Endothelial cell of umbilical vein (primary cell): Measurements from ENCODE around the gene TMEM47. TPM values are rescaled to one million over a fixed set of nuclear protein-coding genes. Genes with fewer than 3 reads are reported as not detected.

ENCODE experiments used
- BruUV-seq: library from RNA; stranded (reverse); fragments of 400-500 nt; replicated peaks from 2 replicates; lab custom pipeline; 2021; lab: Mats Ljungman, UMichigan
- CTCF ChIA-PET: fragments of 300-600, 350-600 bp; sonication (Branson Sonifier 250); formaldehyde crosslinking; loops from one replicate; lab custom pipeline; 2021; ENCODE audit warnings: antibody characterized with exemption, inconsistent platforms; lab: Charles Lee
- POLR2A ChIA-PET: fragments of 300-600, 350-600 bp; sonication (Branson Sonifier 250); formaldehyde crosslinking; loops from one replicate; lab custom pipeline; 2021; ENCODE audit warnings: antibody characterized with exemption, inconsistent platforms; lab: Charles Lee
- DNase-seq: peaks from one replicate; pipeline ENCODE4 v3.0.0-alpha.2; 2011; ENCODE audit warnings: low read depth, low spot score
- FAIRE-seq: peaks from 2 replicates; lab custom pipeline; 2011; peaks lifted over from hg19 to GRCh38; lab: Jason Lieb, UNC
- H2AFZ ChIP-seq: 2 replicates; pipeline ENCODE4 v1.6.0; 2012; ENCODE audit warnings: low read depth, low read length, control low read depth, inconsistent platforms
- H3K27ac ChIP-seq: 2 replicates; pipeline ENCODE4 v1.5.1; 2011; ENCODE audit warnings: low read depth, mild to moderate bottlenecking, control low read depth, low read length, moderate library complexity; ENCODE audit not compliant: insufficient read depth
- H3K27me3 ChIP-seq, 2 experiments: 2 replicates each; pipeline versions ENCODE4 v1.6.0 to v1.6.1; 2011; ENCODE audit warnings: low read length in 2 of 2, mixed read lengths in 1 of 2; ENCODE audit not compliant: control insufficient read depth in 2 of 2, insufficient read depth in 2 of 2
- H3K36me3 ChIP-seq, 2 experiments: 2 replicates in 1 of 2; 3 replicates in 1 of 2; pipeline ENCODE4 v1.5.1; 2011; ENCODE audit warnings: low read length in 2 of 2, mild to moderate bottlenecking in 1 of 2, moderate library complexity in 1 of 2; ENCODE audit not compliant: control insufficient read depth in 2 of 2, insufficient read depth in 2 of 2; ENCODE audit errors: extremely low read depth in 1 of 2
- H3K4me1 ChIP-seq: 3 replicates; pipeline ENCODE4 v1.5.1; 2011; ENCODE audit warnings: mild to moderate bottlenecking, low read length; ENCODE audit not compliant: control insufficient read depth, insufficient read depth; ENCODE audit errors: extremely low read depth
- H3K4me2 ChIP-seq: 2 replicates; pipeline ENCODE4 v1.6.1; 2011; ENCODE audit warnings: low read length, control low read depth, mixed read lengths; ENCODE audit not compliant: insufficient read depth
- H3K4me3 ChIP-seq, 3 experiments: fragments of 200-600 bp in 1 of 3; sonication (generic), shearing (Covaris generic) in 1 of 3; replicated peaks in 1 of 3; 2 replicates each; pipeline ENCODE4 v1.5.1; 2011 to 2016; ENCODE audit warnings: control low read depth in 3 of 3, low read length in 3 of 3, mild to moderate bottlenecking in 2 of 3, inconsistent platforms in 1 of 3, low read depth in 1 of 3, moderate library complexity in 1 of 3; ENCODE audit not compliant: insufficient read depth in 1 of 3
- H3K79me2 ChIP-seq: 2 replicates; pipeline ENCODE4 v1.6.0; 2012; ENCODE audit warnings: low read length, inconsistent platforms; ENCODE audit not compliant: control insufficient read depth, insufficient read depth
- H3K9ac ChIP-seq: replicated peaks from 2 replicates; pipeline ENCODE3; 2011; ENCODE audit warnings: low read length, control low read depth; ENCODE audit not compliant: insufficient read depth; ENCODE audit errors: extremely low read depth
- H3K9me1 ChIP-seq: replicated peaks from 3 replicates; pipeline ENCODE4 v1.6.0; 2011; ENCODE audit warnings: mild to moderate bottlenecking, low read length; ENCODE audit not compliant: control insufficient read depth, insufficient read depth; ENCODE audit errors: extremely low read depth
- H3K9me3 ChIP-seq: replicated peaks from 2 replicates; pipeline ENCODE4 v1.5.1; 2012; ENCODE audit warnings: low read length, inconsistent platforms; ENCODE audit not compliant: control insufficient read depth, insufficient read depth
- H4K20me1 ChIP-seq: replicated peaks from 2 replicates; pipeline ENCODE3; 2011; ENCODE audit warnings: mild to moderate bottlenecking, low read length; ENCODE audit not compliant: control insufficient read depth, insufficient read depth; ENCODE audit errors: extremely low read depth
- CTCF ChIP-seq, 2 donors: IDR thresholded peaks; 1 replicate in 1 of 2; 2 replicates in 1 of 2; pipeline ENCODE4 v1.5.1; 2011; ENCODE audit warnings: low read length in 2 of 2, mild to moderate bottlenecking in 2 of 2, moderate library complexity in 2 of 2, control low read depth in 1 of 2, inconsistent platforms in 1 of 2, low read depth in 1 of 2; ENCODE audit not compliant: insufficient read depth in 1 of 2; ENCODE audit errors: extremely low read depth in 1 of 2
- EZH2 ChIP-seq: IDR thresholded peaks from 2 replicates; pipeline ENCODE4 v1.6.1; 2012; ENCODE audit warnings: borderline replicate concordance, low read depth, mild to moderate bottlenecking, moderate library complexity, low read length, inconsistent platforms; ENCODE audit not compliant: severe bottlenecking
- FOS ChIP-seq: IDR thresholded peaks from 2 replicates; pipeline ENCODE4 v1.6.1; 2011; ENCODE audit warnings: mild to moderate bottlenecking, low read length, moderate library complexity, borderline replicate concordance; ENCODE audit not compliant: insufficient read depth
- GATA2 ChIP-seq: IDR thresholded peaks from 2 replicates; pipeline ENCODE4 v1.7.0; 2011; ENCODE audit warnings: low read depth, mild to moderate bottlenecking, moderate library complexity, mixed read lengths, low read length; ENCODE audit not compliant: insufficient read length, insufficient read depth
- JUN ChIP-seq: IDR thresholded peaks from 2 replicates; pipeline ENCODE4 v1.6.1; 2011; ENCODE audit warnings: borderline replicate concordance, low read depth; ENCODE audit not compliant: insufficient read length, insufficient read depth
- MAX ChIP-seq: IDR thresholded peaks from 2 replicates; pipeline ENCODE4 v1.6.1; 2011; ENCODE audit not compliant: insufficient read depth, insufficient read length
- MYC ChIP-seq: IDR thresholded peaks from one replicate; pipeline ENCODE4 v1.6.1; 2011; ENCODE audit warnings: mild to moderate bottlenecking, low read depth, low read length
- POLR2A ChIP-seq: IDR thresholded peaks from 2 replicates; pipeline ENCODE4 v1.6.1; 2012; ENCODE audit warnings: low read depth, mild to moderate bottlenecking, control low read depth, low read length
- POLR2AphosphoS5 ChIP-seq: IDR thresholded peaks from 2 replicates; pipeline ENCODE4 v1.6.1; 2012; ENCODE audit warnings: low read depth, mild to moderate bottlenecking, control low read depth, low read length, moderate library complexity; ENCODE audit not compliant: insufficient read depth
- dilution Hi-C: fragments of 300-500 bp; cut with MboI; formaldehyde crosslinking; loops from one replicate; pipeline ENCODE4 v1.15.0; 2019; ENCODE audit warnings: low sequenced_read_pairs; ENCODE audit not compliant: extremely low pct_ligation_motif_present
- intact Hi-C: fragments of 100-400 bp; cut with micrococcal nuclease; formaldehyde crosslinking; loops from one replicate; pipeline ENCODE4 v1.10.0; 2022
- polyA plus RNA-seq, 4 experiments: library from polyadenylated mRNA; depleted of rRNA in 3 of 4; stranded (reverse) in 3 of 4; unstranded in 1 of 4; fragments of >200 nt; gene quantifications; 2 replicates each; pipeline versions ENCODE4 v1.2.1 to v1.2.3, GENCODE V29; 2011 to 2012; ENCODE audit warnings: missing spikeins in 1 of 4
- total RNA-seq: library from RNA; stranded (reverse); gene quantifications from 2 replicates; pipeline ENCODE4 v1.2.3, GENCODE V29; 2021

TMEM47 gene
- total and polyA plus RNA-seq, 2 donors (not counting 3 experiments of a cell fraction or from before 2014, with no cell fraction given), result 18.5 to 22.2 TPM

- H3K9me3 ChIP-seq, result no peaks in the 10 kb centered on the region
- no peak overlapping the region for H3K4me3 ChIP-seq
- H3K79me2 ChIP-seq, result no peaks in the 10 kb centered on the region
- H3K9me1 ChIP-seq, result no peaks in the 10 kb centered on the region
- intact Hi-C loops (no loop called here), dilution Hi-C loops (no loop called here)
- H3K27ac ChIP-seq, result no peak overlapping the region
- H3K27me3 ChIP-seq, result no peaks in the 10 kb centered on the region
- H2AFZ ChIP-seq, result no peak overlapping the region
- no peaks in the 10 kb centered on the region for H3K36me3 ChIP-seq
- no peak for TF ChIP-seq MAX
- TF ChIP-seq GATA2, result no peak
- TF ChIP-seq MYC, result no peak
- no peak for TF ChIP-seq JUN
- TF ChIP-seq POLR2AphosphoS5, result no peak
- TF ChIP-seq CTCF (IDR thresholded peaks at IDR 0.05; ENCODE audit: extremely low read depth in 1 of 2, insufficient read depth in 1 of 2, low read depth in 1 of 2, low read length in 2 of 2), result no peak
- no peak for TF ChIP-seq FOS
- no peak for TF ChIP-seq POLR2A
- TF ChIP-seq EZH2, result no peak
- no peak overlapping the region for H3K4me2 ChIP-seq
- ChIA-PET POLR2A (no interaction called here), CTCF (interaction anchor here (0.9 kb wide), 1 partner anchor 12 kb away, joined by 3 read pairs; no protein-coding TSS in a partner anchor)
- H3K4me1 ChIP-seq, result peaks cover 13% of the 10 kb centered on the region
- H3K9ac ChIP-seq, result no peak overlapping the region
- no peak for FAIRE-seq
- no peaks in the 10 kb centered on the region for H4K20me1 ChIP-seq
- no TSS peak for BruUV-seq
- no peak for DNase-seq
Observed at GRCh38 chrX:34624416-34624815, 32.7 kb downstream of the TMEM47 start.
